GM19099 (cell line): Measurements from ENCODE around the gene PKD2L1.

Experiments used
- POLR2A ChIP-seq: IDR thresholded peaks from 3 replicates; pipeline ENCODE4 v1.6.1; 2011; ENCODE audit warnings: low read depth; ENCODE audit not compliant: insufficient read length; ENCODE audit errors: extremely low read depth

PKD2L1 gene

DNA sequence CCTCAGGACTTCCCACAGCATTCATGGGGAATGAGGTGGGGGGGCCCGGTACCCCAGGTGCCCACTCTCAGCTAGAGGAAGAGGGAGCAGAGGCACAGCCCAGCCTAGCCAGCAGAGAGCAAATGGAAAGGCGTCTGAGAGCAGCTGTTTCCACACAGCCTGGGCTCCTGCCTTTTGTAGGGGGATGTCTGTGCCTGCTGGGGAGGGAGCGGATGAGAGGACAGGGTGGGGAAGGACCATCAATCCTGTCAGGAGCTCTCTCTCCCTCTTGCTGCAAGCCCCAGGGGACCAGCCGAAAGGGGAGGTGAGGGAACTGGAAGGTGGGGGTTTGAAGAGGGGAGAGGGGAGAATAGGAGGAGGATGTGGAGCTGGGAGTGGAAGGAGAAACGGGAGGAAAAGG is at the start of gene PKD2L1:
Gene PKD2L1, minus strand, starts transcription at position 150 of the 400 bp plus-strand sequence. Its CDS starts 125 bp downstream, at position 25.
- no peak for TF ChIP-seq POLR2A

DNA sequence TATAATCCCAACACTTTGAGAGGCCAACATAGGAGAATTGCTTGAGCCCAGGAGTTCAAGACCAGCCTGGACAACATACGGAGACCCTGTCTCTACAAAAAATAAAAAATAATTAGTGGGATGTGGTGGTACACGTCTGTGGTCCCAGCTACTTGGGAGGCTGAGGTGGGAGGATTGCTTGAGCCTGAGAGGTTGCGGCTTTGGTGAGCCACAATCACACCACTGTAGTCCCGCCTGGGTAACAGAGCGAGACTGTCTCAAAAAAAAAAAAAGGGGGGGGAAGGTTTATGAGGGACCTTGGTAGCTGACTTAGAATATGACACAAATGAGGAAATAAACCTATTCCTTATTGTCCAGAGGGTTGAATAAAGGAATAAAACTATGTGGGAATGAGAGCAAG is 47.8 kb upstream of the PKD2L1 start:
- TF ChIP-seq POLR2A = no peak

DNA sequence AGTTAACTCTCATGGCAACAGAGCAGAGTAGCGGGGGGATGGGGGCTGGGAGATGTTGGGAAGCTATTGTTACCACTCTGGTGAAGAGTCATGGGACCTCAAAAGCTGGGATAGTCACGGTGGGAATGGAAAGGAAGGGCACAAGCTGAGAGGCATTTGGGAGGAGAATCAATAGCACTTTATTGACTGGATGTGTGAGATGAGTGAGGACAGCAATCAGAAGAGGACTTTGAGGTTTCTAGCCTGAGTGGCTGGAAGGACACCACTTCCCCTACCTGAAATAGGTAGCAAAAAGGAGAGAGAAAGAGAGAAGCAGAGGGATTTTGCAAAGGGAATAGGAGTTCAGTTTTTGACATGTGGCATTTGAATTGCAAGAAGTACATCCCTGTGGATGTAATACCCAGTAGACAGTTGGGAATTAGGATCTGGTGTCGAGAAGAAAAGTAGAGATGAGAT is 44.2 kb upstream of the PKD2L1 start:
- TF ChIP-seq POLR2A = no peak

DNA sequence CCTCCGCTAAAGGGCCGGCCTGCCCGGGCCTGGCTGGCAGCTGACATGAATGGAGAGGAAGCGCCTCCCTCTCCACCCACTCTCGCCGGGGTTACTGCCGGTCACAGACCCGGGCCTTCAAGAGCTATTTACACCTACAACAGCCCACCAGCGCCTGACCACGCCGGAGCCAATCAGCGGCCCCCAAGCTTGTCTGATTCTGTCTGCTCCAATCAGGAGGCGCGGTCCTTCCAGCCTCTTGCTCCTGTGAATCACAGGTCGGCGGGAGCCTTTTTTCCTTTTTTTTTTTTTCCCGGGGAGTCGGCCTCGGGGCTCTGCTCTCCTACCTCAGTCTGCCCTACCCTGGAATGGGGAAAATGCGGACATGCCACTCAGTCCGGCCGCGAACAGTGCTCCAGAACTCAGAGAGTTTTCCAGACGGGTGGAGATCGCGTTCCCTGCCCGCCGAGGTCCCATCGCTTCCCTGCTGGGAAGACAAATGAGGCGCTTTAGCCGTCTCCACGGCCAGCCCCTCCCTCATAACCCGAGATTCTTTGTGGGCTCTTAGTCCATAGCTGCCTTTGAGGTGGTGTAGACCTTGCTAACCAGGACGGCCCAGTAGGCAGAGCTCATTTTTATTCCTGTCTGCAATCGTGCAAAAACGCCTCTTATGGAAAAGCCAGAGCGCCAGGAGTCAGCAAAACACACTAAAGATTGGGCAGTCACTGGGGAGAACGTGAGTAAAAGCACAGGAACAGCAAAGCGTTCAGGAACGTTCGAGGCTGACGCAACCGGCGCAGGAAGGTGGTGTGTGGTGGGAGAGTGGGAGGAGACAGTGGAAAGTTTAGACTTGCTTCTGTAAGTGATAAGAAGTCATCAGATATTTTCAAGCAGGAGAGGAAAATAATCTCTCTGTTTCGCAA is 43.5 kb upstream of the PKD2L1 start:
- TF ChIP-seq POLR2A = peak; percentile 52

DNA sequence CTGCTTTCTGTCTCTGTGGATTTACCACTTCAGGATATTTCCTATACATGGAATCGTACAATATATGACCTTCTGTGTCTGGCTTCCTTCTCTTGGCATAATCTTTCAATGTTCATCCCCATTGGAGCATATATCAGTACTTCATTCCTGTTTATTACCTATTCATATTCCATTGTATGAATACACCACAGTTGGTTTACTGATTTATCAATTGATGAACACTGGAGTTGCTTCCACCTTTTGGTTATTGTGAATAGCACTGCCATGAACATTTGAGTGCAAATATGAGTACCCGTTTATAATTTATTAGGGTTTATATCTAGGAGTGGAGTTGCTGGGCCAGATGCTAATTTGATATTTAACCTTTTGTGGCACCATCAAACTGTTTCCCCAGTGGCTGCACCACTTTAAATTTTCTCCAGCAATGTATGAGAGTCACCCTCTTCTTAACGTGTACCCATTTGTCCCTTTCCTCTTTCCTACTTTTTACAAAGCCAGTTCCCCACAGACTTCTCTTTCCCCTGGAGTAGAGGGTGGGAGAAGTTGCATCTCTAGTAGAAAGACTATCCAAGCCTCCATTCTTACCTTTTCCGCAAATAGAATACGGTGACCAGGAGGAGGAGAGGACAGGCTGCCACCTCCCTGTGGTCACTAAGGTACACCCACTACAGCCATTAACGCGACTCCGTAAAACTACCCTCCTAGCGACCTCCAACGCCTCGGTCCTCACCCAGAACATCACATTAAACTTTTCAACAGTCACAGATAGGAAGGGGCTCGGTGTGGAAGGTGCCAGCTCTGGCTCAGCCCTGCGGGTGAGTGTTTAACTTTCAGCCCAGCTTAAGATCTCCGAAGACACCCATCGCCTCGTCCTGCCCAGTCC is 42.6 kb upstream of the PKD2L1 start:
- no peak for TF ChIP-seq POLR2A

DNA sequence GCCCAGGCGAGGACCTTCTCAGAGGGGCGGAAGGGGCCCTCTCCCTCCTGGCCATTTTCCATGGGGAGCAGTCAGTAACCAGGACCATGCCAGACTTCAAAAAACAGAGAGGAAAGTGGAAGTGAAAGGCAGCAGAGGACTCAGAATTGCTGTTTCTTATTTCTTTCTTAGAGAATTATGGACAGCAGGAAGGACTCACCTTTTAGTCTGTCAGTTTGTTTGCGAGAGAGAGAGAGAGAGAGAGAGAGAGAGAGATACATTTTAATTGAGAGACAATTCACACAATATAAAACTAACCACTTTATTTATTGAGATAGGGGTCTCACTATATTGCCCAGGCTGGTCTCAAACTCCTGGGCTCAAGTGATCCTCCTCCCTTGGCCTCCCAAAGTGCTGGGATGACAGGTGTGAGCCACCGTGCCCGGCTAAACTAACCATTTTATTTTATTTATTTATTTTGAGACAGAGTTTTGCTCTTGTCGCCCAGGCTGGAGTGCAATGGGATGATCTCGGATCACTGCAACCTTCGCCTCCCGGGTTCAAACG is 41.5 kb upstream of the PKD2L1 start:
- no peak for TF ChIP-seq POLR2A

DNA sequence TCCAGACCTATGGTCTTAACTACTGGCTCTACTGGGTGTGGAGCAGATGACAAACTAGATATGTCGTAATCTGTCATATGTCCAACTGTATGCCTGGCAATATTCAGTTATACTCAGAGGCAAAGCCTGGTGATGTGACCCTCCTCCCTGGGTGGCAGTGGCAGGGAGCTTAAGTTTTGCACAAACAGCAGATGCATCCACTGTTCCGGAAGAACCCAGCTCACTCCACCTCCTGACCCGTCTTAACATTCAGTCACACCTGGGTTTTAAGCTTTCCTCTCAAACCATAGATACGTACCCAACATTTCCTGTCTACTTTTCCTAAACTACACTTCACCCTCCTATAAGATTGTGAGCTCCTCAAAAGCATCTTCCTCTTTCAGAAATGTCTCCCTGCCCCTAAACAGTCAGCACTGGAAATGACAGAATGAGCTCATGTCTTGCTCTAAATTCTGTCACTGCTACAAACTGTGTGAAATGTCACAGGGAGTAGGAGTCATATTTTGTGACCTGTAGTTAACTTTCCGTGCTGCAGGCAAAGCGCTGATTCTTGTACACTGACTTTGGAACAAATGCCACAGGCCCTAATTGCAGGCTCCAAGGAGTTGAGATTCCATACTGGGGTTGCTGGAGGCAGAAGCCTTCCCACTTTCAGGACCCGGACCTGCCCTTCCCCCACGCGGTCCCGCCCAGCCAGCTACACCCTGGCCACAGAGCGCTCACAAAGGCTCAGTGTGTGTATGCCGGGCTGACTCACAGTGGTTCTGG is 40.9 kb upstream of the PKD2L1 start:
- no peak for TF ChIP-seq POLR2A

DNA sequence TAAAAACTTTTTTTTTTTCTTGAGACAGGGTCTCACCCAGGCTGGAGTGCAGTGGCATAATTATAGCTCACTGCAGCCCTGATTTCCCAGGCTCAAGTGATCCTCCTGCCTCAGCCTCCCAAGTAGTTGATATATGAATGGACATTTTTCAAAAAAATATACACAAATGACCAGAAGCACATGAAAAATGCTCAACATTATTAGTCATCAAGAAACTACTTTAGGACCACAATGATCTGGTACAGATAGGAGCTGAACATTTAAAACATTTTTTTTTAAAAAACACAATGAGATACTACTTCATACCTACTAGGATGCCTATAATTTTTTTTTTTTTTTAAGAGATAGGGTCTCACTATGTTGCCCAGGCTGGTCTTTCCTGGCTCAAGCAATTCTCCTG is 38.7 kb upstream of the PKD2L1 start:
- no peak for TF ChIP-seq POLR2A

DNA sequence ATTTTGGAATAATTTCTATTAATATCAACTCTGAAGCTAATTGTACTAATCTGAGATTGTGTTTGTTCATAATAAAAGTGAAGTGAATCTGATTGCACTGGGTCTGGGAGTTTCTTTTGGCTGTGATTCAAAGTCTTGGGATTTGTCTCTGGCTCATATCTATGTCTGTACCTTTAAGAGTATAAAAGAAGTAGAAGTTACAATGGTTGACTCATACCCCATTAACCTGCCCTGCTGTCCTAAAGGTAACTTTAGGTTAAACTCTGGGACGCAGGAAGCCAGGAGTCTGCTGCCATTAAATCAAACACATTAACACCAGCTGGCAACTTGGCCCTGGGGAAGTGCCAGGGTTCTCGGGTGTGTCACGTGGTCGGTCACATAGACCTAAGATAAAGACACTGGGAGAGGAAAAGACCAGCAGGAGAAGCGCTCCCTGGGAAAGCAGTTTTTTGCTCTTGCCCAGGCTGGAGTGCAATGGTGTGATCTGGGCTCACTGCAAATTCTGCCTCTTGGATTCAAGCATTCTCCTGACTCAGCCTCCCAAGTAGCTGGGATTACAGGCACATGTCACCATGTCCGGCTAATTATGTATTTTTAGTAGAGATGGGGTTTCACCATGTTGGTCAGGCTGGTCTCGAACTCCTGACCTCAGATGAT is 34.8 kb upstream of the PKD2L1 start:
- no peak for TF ChIP-seq POLR2A

DNA sequence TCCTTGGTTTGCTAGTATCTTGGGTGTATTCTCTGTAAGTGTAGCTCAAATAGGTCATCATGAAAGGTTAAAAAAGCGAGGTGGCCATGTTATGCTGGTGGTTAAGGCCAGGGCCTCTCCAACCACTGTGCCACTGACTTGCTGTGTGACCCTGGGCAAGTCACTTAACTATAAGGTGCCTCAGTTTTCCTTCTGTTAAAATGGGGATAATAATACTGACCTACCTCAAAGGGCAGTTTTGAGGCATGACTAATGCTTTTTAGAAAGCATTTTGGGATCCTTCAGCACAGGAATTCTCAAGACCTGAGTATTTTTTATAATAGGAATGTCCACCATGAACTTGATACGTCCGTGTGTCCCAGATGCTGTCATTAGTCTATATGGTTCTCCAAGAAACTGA is 34.1 kb upstream of the PKD2L1 start:
- no peak for TF ChIP-seq POLR2A

DNA sequence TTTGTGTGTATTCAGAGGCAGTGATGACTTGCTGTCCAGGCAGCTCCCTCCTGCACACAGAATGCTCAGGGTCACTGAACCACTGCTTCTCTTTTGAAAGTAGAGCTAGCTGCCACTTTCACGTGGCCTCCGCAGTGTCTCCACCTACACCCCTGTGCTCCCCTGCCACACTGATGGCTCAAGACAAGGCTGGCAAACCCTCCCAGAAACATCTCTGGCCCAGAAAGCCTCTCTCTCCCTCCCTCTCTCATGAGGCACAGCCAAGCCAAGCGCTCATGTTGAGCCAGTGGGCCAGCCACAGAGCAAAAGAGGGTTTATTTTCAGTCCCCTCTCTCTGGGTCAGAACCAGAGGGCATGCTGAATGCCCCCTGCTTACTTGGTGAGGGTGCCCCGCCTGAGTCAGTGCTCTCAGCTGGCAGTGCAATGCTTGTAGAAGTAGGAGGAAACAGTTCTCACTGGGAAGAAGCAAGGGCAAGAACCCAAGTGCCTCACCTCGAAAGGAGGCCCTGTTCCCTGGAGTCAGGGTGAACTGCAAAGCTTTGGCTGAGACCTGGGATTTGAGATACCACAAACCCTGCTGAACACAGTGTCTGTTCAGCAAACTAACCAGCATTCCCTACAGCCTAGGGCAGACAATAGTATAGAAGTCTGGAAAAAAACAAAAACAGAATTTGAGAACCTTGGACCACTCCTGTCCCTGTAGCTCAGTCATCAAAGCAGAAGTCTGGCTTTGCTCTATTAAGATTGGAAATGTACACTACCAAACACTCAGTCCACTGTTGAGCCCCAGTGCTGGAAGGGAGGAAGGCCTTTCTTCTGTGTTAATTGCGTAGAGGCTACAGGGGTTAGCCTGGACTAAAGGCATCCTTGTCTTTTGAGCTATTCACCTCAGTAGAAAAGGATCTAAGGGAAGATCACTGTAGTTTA is 32.8 kb upstream of the PKD2L1 start:
- TF ChIP-seq POLR2A = no peak

DNA sequence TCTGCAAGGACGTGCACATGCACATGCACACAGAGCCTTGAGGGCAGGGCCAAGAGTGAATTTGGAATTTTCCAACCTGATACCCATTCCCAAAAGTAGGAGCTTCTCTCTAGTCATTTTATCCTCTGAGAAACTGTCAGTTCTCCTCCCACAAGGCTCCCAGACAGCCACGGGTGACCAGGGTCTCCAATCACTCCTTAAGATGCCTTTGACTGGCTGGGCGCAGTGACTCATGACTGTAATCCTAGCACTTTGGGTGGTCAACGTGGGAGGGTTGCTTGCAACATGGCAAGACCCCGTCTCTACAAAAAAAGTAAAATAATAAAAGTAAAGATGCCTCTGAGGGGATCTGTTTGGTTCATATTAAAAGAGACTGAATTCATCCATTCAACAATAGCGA is 30.2 kb upstream of the PKD2L1 start:
- TF ChIP-seq POLR2A = no peak

DNA sequence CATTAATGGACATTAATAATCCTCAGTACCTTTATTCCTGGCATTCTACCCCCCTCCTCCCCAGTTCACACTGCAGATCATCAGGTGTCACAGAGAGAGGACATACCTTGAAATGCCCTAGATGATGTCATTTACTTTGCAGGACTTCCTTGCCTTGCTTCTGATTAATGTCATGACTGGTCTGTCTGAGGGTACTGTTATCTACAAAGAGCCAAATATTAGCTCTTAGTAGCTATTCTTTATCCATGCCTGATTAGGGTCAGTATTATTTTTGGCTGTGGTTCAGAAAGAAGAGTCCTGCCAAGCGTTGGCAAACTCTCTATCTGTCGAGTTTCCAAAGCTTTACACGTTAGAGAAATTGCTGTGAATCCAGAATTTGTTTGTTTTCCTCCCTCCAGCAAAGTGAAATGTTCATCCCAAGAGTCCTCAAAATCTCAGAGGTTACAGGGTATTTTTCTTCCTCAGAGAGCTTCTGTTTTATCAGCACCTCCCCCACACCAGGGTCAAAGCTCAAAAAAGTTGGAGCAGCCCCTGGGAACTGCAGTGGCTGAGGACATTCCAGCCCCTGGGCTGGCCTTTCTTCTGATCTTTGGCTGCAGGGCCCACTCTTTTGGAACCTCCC is 29.6 kb upstream of the PKD2L1 start:
- no peak for TF ChIP-seq POLR2A
